Subcutaneous abdominal adipose tissue (tissue), 5 donors: ENCODE results near the gene HDAC11.

Experiments used
- H3K27ac ChIP-seq: one replicate; pipeline ENCODE4 v1.7.0; 2013; ENCODE audit warnings: low read depth, mild to moderate bottlenecking, inconsistent platforms, low read length, moderate library complexity
- H3K27me3 ChIP-seq, 5 donors: one replicate each; pipeline ENCODE4 v1.7.0; 2013; ENCODE audit warnings: low read length in 5 of 5, inconsistent platforms in 1 of 5; ENCODE audit not compliant: control insufficient read depth in 5 of 5, insufficient read depth in 4 of 5
- H3K36me3 ChIP-seq, 5 donors: one replicate each; pipeline ENCODE4 v1.7.0; 2013; ENCODE audit warnings: low read length in 5 of 5; ENCODE audit not compliant: control insufficient read depth in 5 of 5, insufficient read depth in 5 of 5
- H3K4me1 ChIP-seq, 5 donors: one replicate each; pipeline ENCODE4 v1.7.0; 2013; ENCODE audit warnings: low read length in 5 of 5, mild to moderate bottlenecking in 3 of 5, moderate library complexity in 1 of 5; ENCODE audit not compliant: control insufficient read depth in 5 of 5, insufficient read depth in 5 of 5
- H3K4me3 ChIP-seq, 5 donors: one replicate each; pipeline ENCODE4 v1.7.0; 2013; ENCODE audit warnings: low read length in 5 of 5, low read depth in 1 of 5
- H3K9ac ChIP-seq, 5 donors: one replicate each; pipeline ENCODE4 v1.7.0; 2013; ENCODE audit warnings: low read length in 5 of 5, mild to moderate bottlenecking in 4 of 5, moderate library complexity in 3 of 5
- H3K9me3 ChIP-seq, 5 donors: one replicate each; pipeline ENCODE4 v1.7.0; 2013; ENCODE audit warnings: low read length in 5 of 5; ENCODE audit not compliant: control insufficient read depth in 5 of 5
- donor health status: healthy.
- donor health status: healthy.
- donor health status: healthy.
- donor health status: healthy.
- donor health status: healthy.

HDAC11 gene

DNA sequence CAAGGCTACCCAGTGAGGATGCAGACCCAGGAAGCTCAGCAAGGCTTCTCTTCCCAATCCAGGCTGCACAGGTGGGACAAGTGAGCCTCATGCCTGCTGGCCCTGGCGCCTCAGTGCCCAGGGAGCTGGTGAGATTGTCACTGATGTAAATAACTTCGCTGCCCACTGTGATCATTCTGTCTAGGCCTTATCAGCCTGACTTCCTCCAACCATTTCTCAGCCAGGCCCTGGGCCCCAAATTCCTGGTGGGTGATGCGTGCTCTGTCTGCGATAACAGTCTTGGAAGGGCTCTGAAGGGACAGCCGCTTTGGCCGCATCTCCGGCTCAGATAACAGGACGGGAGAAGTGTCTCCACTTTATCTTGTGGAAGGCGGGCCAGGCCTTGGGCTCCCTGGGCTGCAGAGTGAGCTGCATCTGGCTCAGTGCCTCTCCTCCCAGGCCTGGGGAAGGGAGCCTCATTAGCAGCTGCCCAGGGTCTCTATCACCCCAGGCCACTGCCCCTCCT, 66.6 kb downstream of the HDAC11 start:
- H3K9ac ChIP-seq: peak overlapping the region in 1 of 5 donors; percentile 21
- H3K36me3 ChIP-seq: no peaks in the 10 kb centered on the region
- H3K4me3 ChIP-seq: no peak overlapping the region
- H3K27me3 ChIP-seq: peaks cover 0 to 12% (median 5%) of the 10 kb centered on the region in 5 donors
- peaks cover 0 to 4% (median 4%) of the 10 kb centered on the region in 5 donors for H3K9me3 ChIP-seq
- H3K4me1 ChIP-seq: peaks cover 9 to 76% (median 68%) of the 10 kb centered on the region in 5 donors
- peak overlapping the region; percentile 82 for H3K27ac ChIP-seq

DNA sequence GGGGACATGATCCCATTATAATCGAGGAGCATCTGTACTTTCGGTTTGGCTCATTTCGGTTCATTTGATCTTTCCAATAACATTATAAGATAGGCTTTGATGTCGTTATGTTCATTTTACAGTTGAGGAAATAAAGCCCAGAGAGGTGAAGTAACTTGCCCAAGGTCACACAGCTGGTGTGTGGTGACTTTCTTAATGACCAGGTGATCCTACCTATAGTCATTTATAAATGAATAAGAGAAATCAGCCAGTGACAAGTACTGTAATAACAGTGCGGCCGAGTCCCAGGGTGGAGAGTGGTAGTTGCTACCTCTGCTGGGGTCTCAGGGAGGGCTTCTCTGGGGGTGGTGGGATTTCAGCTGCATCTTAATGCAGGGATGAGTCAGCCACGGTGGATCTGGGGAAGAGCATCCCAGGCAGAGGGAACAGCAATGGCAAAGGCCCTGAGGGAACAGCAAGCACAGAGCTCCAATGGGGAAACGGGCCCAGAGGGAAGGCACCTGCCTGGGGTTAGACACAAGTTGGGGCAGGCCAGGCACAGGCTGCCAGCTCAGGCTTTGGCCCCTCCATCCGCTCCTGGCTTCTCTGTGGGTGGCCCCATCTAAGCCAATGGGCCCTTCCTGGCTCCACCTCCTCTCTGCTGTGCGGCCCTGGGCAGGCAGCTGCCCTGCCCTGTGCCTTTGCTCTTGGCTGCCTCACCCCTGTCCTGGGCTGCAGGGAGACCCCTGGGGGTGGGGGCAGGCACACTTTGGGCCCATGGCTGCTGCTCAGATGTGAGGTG, 67.7 kb downstream of the HDAC11 start:
- H3K4me1 ChIP-seq: peaks cover 9 to 87% (median 77%) of the 10 kb centered on the region in 5 donors
- H3K9me3 ChIP-seq: no peaks in the 10 kb centered on the region
- no peaks in the 10 kb centered on the region for H3K36me3 ChIP-seq
- peak overlapping the region; percentile 82 for H3K27ac ChIP-seq
- peak overlapping the region in 3 of 5 donors; percentile 26 to 70 (median 47) for H3K9ac ChIP-seq
- peaks cover 0 to 12% (median 5%) of the 10 kb centered on the region in 5 donors for H3K27me3 ChIP-seq
- peak overlapping the region in 2 of 5 donors; percentile 40 to 50 for H3K4me3 ChIP-seq

DNA sequence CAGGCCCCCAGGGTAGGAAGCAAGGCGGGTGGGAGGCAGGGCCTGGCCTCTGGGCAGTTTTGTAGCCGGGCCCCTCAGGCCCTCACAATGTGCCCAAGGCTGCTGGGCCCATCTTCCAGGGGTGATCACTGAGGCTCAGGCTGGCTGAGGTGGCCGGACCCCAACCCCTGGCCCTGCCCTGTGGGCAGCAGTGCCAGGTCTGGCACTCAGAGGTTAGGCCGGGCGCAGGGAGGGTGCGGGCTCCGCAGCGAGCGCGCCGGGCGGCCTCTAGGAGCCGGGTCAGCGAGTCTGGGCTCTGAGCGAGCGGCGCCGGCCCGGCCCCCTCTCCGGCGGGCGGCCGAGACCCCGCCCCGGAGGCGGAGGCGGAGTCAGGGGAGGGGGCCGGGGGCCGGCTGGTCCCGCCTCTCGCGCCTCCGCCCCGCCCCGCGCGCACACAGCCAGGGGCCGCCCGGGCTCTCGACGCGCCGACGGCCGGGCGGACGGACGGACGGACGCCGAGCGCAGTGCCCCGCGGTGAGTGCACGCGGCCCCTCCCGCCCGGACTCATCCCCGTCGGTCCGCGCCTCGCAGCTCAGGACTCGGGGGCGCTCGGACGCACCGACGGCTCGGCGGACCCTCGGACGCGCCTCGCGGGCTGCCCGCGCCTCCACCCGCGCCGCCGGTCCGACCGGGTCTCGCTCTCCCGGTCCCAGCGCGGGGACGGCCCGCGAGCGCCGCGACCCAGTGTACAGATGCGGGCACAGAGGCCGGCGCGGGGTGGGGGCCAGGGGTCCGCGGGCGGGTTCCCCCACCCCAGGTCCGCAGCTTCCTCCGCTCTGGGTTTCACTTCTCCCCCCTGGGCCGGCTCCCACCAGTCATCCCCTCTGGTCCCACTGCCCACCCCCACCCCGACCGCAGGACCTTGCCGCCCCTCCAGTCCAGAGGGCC, 68.9 kb downstream of the HDAC11 start, which contains the start of gene FBLN2:
Gene FBLN2 (plus strand): TSS at position 430 of the 927 bp plus-strand sequence. CDS start 21,231 bp downstream, outside the sequence.
- H3K4me3 ChIP-seq: peak within 1 kb of the TSS; percentile 62 to 77 (median 62)
- H3K27ac ChIP-seq: peak within 1 kb of the TSS; percentile 82
- H3K4me1 ChIP-seq: peaks cover 7 to 89% (median 83%) of the 10 kb centered on the region in 5 donors
- peaks cover 0 to 12% (median 0%) of the 10 kb centered on the region in 5 donors for H3K27me3 ChIP-seq
- H3K9me3 ChIP-seq: no peaks in the 10 kb centered on the region
- H3K36me3 ChIP-seq: no peaks in the 10 kb centered on the region
- peak within 1 kb of the TSS; percentile 38 to 81 (median 70) for H3K9ac ChIP-seq

DNA sequence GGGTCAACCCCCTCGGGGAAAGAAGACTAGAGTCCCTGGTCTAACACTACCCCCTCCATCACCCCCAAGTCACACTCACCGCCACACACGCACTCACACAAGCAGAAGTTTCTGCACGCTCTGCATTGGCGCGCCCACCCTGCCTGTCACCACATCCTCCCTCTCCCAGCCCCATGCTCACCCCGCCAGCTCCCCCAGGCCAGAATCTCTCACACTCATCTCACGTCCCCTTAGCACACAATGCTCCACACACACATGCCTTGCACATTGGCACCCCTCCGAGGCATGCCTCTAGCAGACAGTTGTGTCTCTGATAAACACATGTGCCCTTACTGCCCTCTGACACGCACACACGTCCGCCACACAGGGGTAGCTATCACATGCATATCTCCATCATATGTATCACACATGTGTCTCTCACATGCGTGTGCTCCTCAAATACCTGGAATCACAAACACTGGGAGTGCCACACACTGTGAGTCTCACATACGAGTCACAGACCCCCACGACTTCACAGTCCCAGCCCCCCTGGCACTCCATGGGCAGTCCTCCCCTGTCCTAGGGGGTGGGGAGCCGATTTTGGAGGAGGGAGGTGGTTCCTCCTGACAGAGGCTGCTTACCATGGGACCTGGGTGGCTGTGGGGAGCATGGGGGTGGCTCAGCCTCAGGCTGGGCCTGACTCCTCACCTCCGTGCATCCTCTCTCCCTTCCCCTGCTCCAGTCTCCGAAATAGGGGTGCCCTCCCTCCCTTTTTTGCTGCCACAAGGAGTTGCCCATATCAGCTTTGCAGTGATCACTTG, 69.7 kb downstream of the HDAC11 start:
- Histone ChIP-seq H3K36me3 (no peaks in the 10 kb centered on the region), H3K9me3 (no peaks in the 10 kb centered on the region), H3K27me3 (peaks cover 0 to 12% (median 0%) of the 10 kb centered on the region in 5 donors), H3K27ac (peak overlapping the region; percentile 74), H3K4me1 (peaks cover 9 to 86% (median 78%) of the 10 kb centered on the region in 5 donors), H3K4me3 (peak overlapping the region; percentile 62 to 77 (median 62)), H3K9ac (peak overlapping the region; percentile 22 to 81 (median 39))

DNA sequence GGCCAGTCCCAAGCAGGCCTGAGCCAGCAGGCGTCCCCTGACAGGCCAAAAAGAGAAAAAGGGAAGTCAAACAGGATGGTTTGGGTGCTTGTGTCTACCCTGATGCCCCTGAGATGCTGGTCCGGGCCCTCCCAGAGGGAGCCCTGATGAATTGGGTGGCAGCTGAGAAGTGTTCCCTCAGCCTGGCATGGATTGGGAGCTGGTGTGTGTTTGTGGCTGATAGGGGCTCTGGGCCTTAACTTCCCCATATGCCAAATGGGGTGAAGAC, 70.3 kb downstream of the HDAC11 start:
- Histone ChIP-seq H3K27ac (peak overlapping the region; percentile 74), H3K9me3 (no peaks in the 10 kb centered on the region), H3K27me3 (peaks cover 0 to 12% (median 0%) of the 10 kb centered on the region in 5 donors), H3K9ac (peak overlapping the region; percentile 22 to 81 (median 39)), H3K4me3 (peak overlapping the region; percentile 62 to 77 (median 62)), H3K36me3 (no peaks in the 10 kb centered on the region), H3K4me1 (peaks cover 7 to 82% (median 73%) of the 10 kb centered on the region in 5 donors)

DNA sequence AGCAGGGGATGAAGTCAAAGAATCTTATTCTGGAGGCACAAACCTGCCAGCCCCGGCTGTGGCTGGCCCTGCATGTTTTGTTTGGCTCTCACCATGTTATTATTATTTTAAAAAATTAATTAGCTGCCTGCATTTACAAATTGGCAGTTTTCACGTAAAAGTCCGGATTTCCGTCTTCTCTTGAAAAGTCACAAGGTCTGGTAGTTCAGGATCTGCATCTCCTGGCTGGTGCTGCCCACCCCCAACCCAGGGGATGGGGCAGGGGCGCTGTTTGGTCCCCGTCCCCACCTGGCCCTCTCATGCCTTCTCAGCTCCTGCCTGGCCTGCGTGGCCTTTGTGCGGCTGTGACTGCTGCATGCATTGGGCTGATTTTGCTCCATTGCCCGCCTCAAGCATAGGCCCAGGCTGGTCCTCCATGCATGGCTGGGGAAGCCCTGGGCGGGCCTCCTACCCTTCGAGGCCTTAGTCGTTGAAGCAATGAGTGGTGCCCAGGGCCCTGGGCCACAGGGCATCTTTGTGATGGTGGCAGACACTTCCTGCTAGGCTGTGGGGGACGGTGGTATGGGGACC, 70.8 kb downstream of the HDAC11 start:
- Histone ChIP-seq H3K27me3 (peaks cover 0 to 12% (median 0%) of the 10 kb centered on the region in 5 donors), H3K4me1 (peaks cover 7 to 84% (median 73%) of the 10 kb centered on the region in 5 donors), H3K36me3 (no peaks in the 10 kb centered on the region), H3K9ac (peak overlapping the region in 4 of 5 donors; percentile 18 to 39 (median 30)), H3K27ac (peak overlapping the region; percentile 74), H3K9me3 (peaks cover 0 to 3% (median 0%) of the 10 kb centered on the region in 5 donors), H3K4me3 (peak overlapping the region; percentile 62 to 77 (median 62))

DNA sequence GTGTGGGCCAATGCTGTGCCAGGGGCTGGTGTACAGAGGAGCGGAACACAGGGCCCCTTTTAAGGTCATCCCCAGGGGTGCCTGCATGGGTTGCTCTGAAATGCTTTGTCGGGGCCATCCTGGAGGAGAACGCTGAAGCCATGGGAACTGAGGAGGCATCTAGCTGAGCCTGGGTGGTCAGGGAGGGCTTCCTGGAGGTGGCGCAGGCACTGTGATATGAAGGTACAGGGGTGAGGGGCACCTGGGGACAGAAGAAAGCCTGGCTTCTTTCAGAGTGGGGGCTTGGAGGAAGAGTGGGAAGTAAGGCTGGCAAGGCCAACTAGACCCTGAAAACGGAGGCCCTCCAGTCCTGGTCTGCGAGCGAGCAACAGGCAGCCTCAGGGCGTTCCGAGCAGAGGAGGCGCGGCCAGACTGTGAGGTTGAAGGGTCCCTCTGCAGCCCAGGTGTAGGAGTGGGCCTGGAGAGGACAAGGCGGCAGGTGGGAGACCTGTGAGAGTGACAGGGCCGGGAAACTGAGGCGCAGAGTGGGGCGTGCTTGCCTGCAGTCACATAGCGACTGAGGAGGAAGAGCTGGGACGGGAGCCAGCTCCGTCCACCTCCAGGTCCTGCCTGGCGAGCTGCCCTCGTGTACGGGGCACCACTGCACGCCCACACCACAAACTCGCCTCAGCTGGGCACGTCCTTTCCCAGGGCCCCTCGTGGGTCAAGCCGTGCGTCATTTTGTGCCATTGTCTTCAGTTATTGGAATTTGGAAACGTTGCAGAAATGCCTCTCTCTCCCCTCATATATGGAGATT, 72.9 kb downstream of the HDAC11 start:
- Histone ChIP-seq H3K27me3 (peaks cover 0 to 7% (median 3%) of the 10 kb centered on the region in 5 donors), H3K27ac (peak overlapping the region; percentile 60)

DNA sequence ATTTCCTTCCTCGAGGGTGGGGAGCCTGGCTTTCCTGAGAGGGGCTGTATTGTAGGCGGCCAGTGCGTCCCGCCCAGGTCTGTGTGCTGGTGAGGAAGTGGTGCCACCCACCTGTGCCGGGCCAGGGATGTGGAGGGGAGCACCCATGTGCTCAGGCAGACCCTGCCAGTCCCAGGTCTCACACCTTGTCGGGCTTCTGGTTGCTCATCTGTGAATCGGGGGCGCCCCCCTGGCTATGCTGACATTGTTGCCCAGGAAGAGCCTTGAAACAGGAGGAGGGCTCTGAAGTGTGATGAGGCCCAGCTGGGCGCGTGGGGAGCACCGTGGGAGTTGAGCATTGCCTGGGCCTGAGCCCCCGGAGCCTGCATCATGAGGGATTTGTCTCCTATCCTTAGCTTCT, 73.6 kb downstream of the HDAC11 start:
- Histone ChIP-seq H3K4me3 (peak overlapping the region in 2 of 5 donors; percentile 22 to 52), H3K9me3 (peaks cover 0 to 3% (median 0%) of the 10 kb centered on the region in 5 donors), H3K27me3 (peaks cover 0 to 5% (median 2%) of the 10 kb centered on the region in 5 donors), H3K9ac (peak overlapping the region in 1 of 5 donors; percentile 14), H3K4me1 (peaks cover 7 to 77% (median 69%) of the 10 kb centered on the region in 5 donors), H3K27ac (peak overlapping the region; percentile 60), H3K36me3 (peaks cover 0 to 3% (median 0%) of the 10 kb centered on the region in 5 donors)

More for the DNA sequence above, 72.9 kb downstream of the HDAC11 start:
- Histone ChIP-seq H3K36me3 (peaks cover 0 to 3% (median 0%) of the 10 kb centered on the region in 5 donors), H3K9me3 (peaks cover 0 to 3% (median 0%) of the 10 kb centered on the region in 5 donors), H3K4me3 (peak overlapping the region; percentile 22 to 52 (median 23)), H3K9ac (peak overlapping the region in 1 of 5 donors; percentile 41), H3K4me1 (peaks cover 7 to 84% (median 75%) of the 10 kb centered on the region in 5 donors)
